ENCODE results near the gene SMPX.
"Not testable (repeated sequence)": the region's sequence is repeated elsewhere in the genome, so short reads cannot be mapped to it uniquely, and the experiment has no call there.

The SMPX gene

DNA sequence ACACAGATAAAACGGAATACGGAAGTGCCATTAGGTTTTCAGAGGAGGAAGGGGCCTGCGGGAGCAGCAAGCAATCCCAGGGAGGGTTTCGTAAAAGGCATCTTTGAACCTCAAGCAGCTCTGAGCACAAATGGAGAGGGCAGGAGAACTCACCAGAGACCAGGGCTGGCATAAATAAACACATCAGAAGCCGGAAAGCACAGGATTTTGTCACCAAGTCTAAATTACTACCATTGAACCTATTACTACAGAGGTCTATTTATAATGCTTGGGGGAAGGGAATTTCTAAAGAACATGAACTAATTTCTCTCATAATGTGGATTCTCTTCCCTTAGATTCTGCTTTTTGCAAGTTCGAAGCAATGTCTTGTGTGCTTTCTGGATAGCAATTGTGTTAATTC lies 41.9 kb upstream of the SMPX start:
- H3K4me3 ChIP-seq: no peak overlapping the region
- no peaks in the 10 kb centered on the region for H3K36me3 ChIP-seq
- intact Hi-C loops (cut with DNase I; ENCODE audit: low total_unique reads): no loop called here
- peak overlapping the region; percentile 41 for H3K27ac ChIP-seq
- TF ChIP-seq, protein P1, sequence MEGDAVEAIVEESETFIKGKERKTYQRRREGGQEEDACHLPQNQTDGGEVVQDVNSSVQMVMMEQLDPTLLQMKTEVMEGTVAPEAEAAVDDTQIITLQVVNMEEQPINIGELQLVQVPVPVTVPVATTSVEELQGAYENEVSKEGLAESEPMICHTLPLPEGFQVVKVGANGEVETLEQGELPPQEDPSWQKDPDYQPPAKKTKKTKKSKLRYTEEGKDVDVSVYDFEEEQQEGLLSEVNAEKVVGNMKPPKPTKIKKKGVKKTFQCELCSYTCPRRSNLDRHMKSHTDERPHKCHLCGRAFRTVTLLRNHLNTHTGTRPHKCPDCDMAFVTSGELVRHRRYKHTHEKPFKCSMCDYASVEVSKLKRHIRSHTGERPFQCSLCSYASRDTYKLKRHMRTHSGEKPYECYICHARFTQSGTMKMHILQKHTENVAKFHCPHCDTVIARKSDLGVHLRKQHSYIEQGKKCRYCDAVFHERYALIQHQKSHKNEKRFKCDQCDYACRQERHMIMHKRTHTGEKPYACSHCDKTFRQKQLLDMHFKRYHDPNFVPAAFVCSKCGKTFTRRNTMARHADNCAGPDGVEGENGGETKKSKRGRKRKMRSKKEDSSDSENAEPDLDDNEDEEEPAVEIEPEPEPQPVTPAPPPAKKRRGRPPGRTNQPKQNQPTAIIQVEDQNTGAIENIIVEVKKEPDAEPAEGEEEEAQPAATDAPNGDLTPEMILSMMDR (IDR thresholded peaks at IDR 0.05): no peak
- no peaks in the 10 kb centered on the region for H3K9me3 ChIP-seq
- no peaks in the 10 kb centered on the region for H3K27me3 ChIP-seq
- no peak for DNase-seq
- peaks cover 0 to 40% (median 12%) of the 10 kb centered on the region in 4 donors for H3K4me1 ChIP-seq

DNA sequence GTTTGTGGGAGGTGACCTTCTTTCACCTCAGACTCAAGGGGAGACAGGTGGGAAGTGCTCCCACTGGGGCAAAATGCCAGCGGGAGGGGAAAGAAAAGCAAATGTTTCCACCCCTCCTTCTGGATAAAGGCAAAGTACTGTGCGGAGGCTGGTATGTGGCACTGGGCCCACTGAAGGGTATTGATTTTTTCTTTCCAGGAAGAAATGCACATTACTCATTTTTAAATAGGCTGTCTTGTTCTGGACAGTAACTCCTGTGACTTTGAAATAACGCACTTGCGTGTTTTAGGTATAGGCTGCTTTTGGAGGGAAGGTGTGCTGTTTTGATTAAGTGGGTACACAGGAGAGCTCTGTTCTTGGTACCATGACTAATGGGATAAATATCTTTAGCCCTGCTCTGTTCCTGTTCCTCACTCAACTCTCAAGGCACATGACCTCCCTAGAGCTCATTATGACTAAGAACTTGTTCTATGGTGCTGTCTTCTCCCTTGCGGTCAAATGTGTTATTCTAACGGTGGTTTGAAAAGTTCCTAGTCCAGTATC lies 40.8 kb upstream of the SMPX start:
- no peak overlapping the region for H3K4me3 ChIP-seq
- no peaks in the 10 kb centered on the region for H3K36me3 ChIP-seq
- intact Hi-C loops (cut with DNase I; ENCODE audit: low total_unique reads): no loop called here
- H3K27ac ChIP-seq: peak overlapping the region in 1 of 2 donors; percentile 41
- TF ChIP-seq, protein P1 (IDR thresholded peaks at IDR 0.05): no peak
- no peak for DNase-seq
- H3K4me1 ChIP-seq: peaks cover 0 to 40% (median 12%) of the 10 kb centered on the region in 4 donors
- no peaks in the 10 kb centered on the region for H3K27me3 ChIP-seq
- no peaks in the 10 kb centered on the region for H3K9me3 ChIP-seq

DNA sequence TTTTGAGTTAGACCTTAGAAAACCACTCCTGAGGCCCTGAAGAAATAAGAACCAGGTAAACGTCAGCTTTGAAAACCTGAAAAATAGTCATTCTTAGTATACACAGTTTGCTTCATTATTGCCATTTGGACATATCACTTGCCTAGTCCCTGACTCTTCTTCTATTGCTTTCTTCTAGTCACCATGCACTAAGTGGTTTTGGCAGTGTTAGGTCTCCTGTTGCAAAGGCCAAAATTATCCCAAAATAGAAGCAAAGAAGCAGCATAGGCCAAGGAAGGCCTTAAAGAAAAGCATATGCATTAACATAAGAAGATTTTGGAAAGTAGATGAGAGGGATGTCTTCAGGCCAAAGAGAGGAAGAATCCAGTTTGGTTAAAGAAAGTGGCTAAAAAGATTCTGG lies 24.1 kb upstream of the SMPX start:
- no peak overlapping the region for H3K27ac ChIP-seq
- no peaks in the 10 kb centered on the region for H3K27me3 ChIP-seq
- TF ChIP-seq, protein P1 (IDR thresholded peaks at IDR 0.05): no peak
- intact Hi-C loops (cut with DNase I; ENCODE audit: low total_unique reads): no loop called here
- H3K36me3 ChIP-seq: no peaks in the 10 kb centered on the region
- H3K4me1 ChIP-seq: no peaks in the 10 kb centered on the region
- H3K4me3 ChIP-seq: no peak overlapping the region
- no peaks in the 10 kb centered on the region for H3K9me3 ChIP-seq
- DNase-seq: no peak

DNA sequence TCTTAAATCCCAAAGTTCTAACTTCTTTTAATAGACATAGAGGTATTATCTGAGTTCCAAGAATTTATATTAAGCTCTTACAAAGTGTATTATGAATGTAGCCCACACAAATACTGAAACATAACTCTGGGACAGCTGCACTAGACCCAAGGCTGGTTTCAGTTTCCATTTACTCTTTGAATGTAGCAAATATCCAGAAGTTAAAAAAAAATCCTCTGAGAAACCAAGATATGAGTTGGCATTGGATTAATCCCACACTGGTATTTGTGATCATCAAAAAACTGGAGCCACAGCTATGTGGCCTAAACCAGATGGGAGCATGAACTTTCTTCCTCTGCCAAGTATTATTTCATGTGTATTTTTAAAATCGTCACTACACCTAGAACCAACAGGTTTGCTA lies 23.6 kb upstream of the SMPX start:
- intact Hi-C loops (cut with DNase I; ENCODE audit: low total_unique reads): no loop called here
- TF ChIP-seq, protein P1 (IDR thresholded peaks at IDR 0.05): no peak
- no peak overlapping the region for H3K27ac ChIP-seq
- no peak overlapping the region for H3K4me3 ChIP-seq
- no peak for DNase-seq
- no peaks in the 10 kb centered on the region for H3K9me3 ChIP-seq
- H3K27me3 ChIP-seq: no peaks in the 10 kb centered on the region
- no peaks in the 10 kb centered on the region for H3K36me3 ChIP-seq
- H3K4me1 ChIP-seq: no peaks in the 10 kb centered on the region

DNA sequence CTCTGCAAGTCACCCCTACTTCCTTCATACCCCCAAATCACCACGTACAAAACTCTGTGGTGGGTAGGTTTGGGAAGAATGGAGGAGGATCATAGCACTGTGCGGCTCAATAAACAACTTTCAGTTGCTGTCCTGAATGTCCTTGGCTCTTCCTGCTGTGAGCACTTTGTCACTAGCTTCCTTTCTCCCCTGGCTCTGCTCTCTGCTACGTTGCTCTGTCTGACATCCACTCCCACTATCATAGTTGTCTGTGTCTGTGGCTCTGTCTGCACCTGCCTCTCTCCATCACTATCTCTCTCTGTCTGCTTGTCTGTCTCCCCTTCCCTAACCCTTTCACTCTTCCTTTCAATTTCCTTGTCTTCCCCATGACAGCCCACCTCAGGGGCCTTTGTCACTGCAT lies 21.2 kb upstream of the SMPX start:
- Histone ChIP-seq H3K27ac (no peak overlapping the region), H3K36me3 (no peaks in the 10 kb centered on the region), H3K4me1 (no peaks in the 10 kb centered on the region), H3K4me3 (no peak overlapping the region), H3K27me3 (no peaks in the 10 kb centered on the region), H3K9me3 (no peaks in the 10 kb centered on the region)
- intact Hi-C loops (cut with DNase I; ENCODE audit: low total_unique reads): no loop called here
- DNase-seq: no peak
- TF ChIP-seq, protein P1 (IDR thresholded peaks at IDR 0.05): no peak

DNA sequence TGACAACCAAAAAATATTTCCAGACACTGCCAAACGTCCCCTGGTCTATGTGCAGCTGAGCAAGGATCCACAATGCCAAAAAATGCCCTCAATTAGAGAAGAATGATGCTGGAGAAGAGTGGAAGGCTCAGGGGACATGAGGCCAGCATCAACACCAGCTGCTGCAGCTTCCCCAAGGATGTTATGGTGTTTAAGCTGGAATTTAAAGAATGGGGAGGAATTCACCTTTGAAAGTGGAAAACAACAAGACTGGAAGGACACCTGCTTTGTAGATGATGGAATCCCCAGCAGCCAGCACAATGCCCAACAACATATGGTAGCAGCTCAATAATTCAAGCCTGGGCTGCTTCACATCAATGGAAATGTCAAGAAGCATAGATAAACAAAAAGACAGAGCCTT lies 20.3 kb upstream of the SMPX start:
- no peaks in the 10 kb centered on the region for H3K36me3 ChIP-seq
- intact Hi-C loops (cut with DNase I; ENCODE audit: low total_unique reads): no loop called here
- TF ChIP-seq, protein P1 (IDR thresholded peaks at IDR 0.05): no peak
- no peak overlapping the region for H3K4me3 ChIP-seq
- H3K4me1 ChIP-seq: no peaks in the 10 kb centered on the region
- no peak overlapping the region for H3K27ac ChIP-seq
- no peaks in the 10 kb centered on the region for H3K9me3 ChIP-seq
- DNase-seq: no peak
- no peaks in the 10 kb centered on the region for H3K27me3 ChIP-seq

DNA sequence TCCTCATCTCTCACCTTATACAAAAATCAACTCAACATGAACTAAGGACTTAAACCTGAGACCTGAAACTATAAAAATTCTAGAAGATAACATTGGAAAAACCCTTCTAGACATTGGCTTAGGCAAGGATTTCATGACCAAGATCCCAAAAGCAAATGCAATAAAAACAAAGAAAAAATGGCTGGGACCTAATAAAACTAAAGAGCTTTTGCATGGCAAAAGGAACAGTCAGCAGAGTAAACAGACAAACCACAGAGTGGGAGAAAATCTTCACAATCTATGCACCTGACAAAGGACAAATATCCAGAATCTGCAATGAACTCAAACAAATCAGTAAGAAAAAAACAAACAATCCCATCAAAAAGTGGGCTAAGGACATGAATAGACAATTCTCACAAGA lies 17.2 kb upstream of the SMPX start:
- DNase-seq; H3K9me3 ChIP-seq; intact Hi-C loops (cut with DNase I; ENCODE audit: low total_unique reads); H3K36me3 ChIP-seq; H3K4me1 ChIP-seq; H3K27me3 ChIP-seq; H3K27ac ChIP-seq; H3K4me3 ChIP-seq: not testable (repeated sequence)

DNA sequence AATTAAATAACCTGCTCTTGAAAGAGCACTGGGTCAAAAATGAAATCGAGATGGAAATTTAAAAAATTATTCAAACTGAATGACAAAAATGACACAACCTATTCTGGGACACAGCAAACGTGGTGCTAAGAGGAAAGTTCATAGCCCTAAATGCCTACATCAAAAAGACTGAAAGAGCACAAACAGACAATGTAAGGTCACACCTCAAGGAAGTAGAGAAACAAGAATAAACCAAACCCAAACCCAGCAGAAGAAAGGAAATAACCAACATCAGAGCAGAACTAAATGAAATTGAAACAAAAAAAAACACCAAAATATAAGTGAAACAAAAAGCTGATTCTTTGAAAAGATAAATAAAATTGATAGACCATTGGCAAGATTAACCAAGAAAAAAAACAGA lies 15.1 kb upstream of the SMPX start:
- H3K27me3 ChIP-seq; H3K36me3 ChIP-seq; intact Hi-C loops (cut with DNase I; ENCODE audit: low total_unique reads); H3K4me3 ChIP-seq; H3K27ac ChIP-seq; H3K4me1 ChIP-seq; H3K9me3 ChIP-seq; DNase-seq: not testable (repeated sequence)

Data from tibial artery (tissue), 4 donors.